HCT116 (cell line): ENCODE results near the gene ZNF777. TPM values are rescaled to one million over a fixed set of nuclear protein-coding genes. Genes with fewer than 3 reads are reported as not detected.

Source experiments
- ATAC-seq: fragments of 200-7000 bp; cut with Tn5 transposase; 2 replicates; pipeline ENCODE4 v1.9.1; 2020; ENCODE audit warnings: mild to moderate bottlenecking, moderate library complexity
- BruUV-seq: library from RNA; stranded (reverse); fragments of 400-500 nt; replicated peaks from 2 replicates; lab custom pipeline; 2021; lab: Mats Ljungman, UMichigan
- CTCF ChIA-PET: fragments of 300-600 bp; sonication (Branson Sonifier 250); formaldehyde crosslinking; loops from one replicate; lab custom pipeline; 2021; ENCODE audit warnings: antibody characterized with exemption; lab: Charles Lee
- POLR2A ChIA-PET: fragments of 300-600, 350-600 bp; sonication (Branson Sonifier 250); formaldehyde crosslinking; loops from one replicate; lab custom pipeline; 2021; ENCODE audit warnings: antibody characterized with exemption; lab: Charles Lee
- RAD21 ChIA-PET, 2 experiments: fragments of 300-600 bp; sonication (Branson Sonifier 250); formaldehyde crosslinking; loops; one replicate each; lab custom pipeline; 2023; ENCODE audit warnings: low total read pairs in 2 of 2; ENCODE audit not compliant: uncharacterized antibody in 2 of 2, unreplicated experiment in 2 of 2, low non-redundant PET in 1 of 2; lab: Charles Lee
- DNase-seq: peaks from one replicate; pipeline ENCODE4 v3.0.0-alpha.2; 2010; ENCODE audit warnings: low read depth, low spot score
- H2AFZ ChIP-seq: fragments of 200-600 bp; shearing (Covaris generic), sonication (generic); 2 replicates; pipeline ENCODE4 v1.6.1; 2017; ENCODE audit warnings: low read depth, mixed run types, mixed read lengths, antibody characterized with exemption, low read length; ENCODE audit not compliant: poor library complexity, severe bottlenecking
- H3K27ac ChIP-seq: 2 replicates; pipeline ENCODE4 v1.5.1; 2012; ENCODE audit warnings: low read depth, low read length
- H3K27me3 ChIP-seq: fragments of 200-600 bp; sonication (generic); 2 replicates; pipeline ENCODE4 v1.6.1; 2016; ENCODE audit warnings: mixed run types, low read length, mixed read lengths; ENCODE audit not compliant: insufficient read depth
- H3K36me3 ChIP-seq, 2 experiments: fragments of 200-500 bp in 1 of 2; fragments of 200-600 bp in 1 of 2; sonication (Bioruptor generic) in 1 of 2; sonication (generic) in 1 of 2; 2 replicates each; pipeline versions ENCODE4 v1.5.1 to v1.6.1; 2014 to 2016; ENCODE audit warnings: low read length in 2 of 2, inconsistent platforms in 1 of 2, mixed read lengths in 1 of 2, mixed run types in 1 of 2; ENCODE audit not compliant: insufficient read depth in 2 of 2, control insufficient read depth in 1 of 2
- H3K4me1 ChIP-seq, 2 experiments: fragments of 200-600 bp in 1 of 2; sonication (generic) in 1 of 2; 2 replicates each; pipeline versions ENCODE4 v1.5.1 to v1.6.1; 2012 to 2017; ENCODE audit warnings: low read length in 2 of 2, inconsistent platforms in 1 of 2, mild to moderate bottlenecking in 1 of 2, mixed read lengths in 1 of 2, mixed run types in 1 of 2, moderate library complexity in 1 of 2; ENCODE audit not compliant: insufficient read depth in 2 of 2, control insufficient read depth in 1 of 2
- H3K4me2 ChIP-seq: fragments of 200-600 bp; sonication (generic); 2 replicates; pipeline ENCODE4 v1.6.1; 2017; ENCODE audit warnings: mixed run types, low read length, mixed read lengths
- H3K4me3 ChIP-seq, 2 experiments: fragments of 200-600 bp in 1 of 2; sonication (generic) in 1 of 2; replicated peaks in 1 of 2; 2 replicates each; pipeline ENCODE4 v1.5.1; 2011 to 2016; ENCODE audit warnings: low read length in 2 of 2, control low read depth in 1 of 2, low read depth in 1 of 2, mild to moderate bottlenecking in 1 of 2, mixed read lengths in 1 of 2, mixed run types in 1 of 2
- H3K79me2 ChIP-seq: fragments of 200-600 bp; sonication (generic); 2 replicates; pipeline ENCODE4 v1.6.1; 2017; ENCODE audit warnings: mild to moderate bottlenecking, mixed run types, low read length, moderate library complexity, mixed read lengths; ENCODE audit not compliant: insufficient read depth
- H3K9ac ChIP-seq: fragments of 200-600 bp; sonication (generic); 2 replicates; pipeline ENCODE4 v1.6.1; 2016; ENCODE audit warnings: low read length, mixed read lengths
- H3K9me2 ChIP-seq: fragments of 200-600 bp; sonication (generic), shearing (Covaris generic); 2 replicates; pipeline ENCODE4 v1.6.1; 2017; ENCODE audit warnings: mixed run types, mild to moderate bottlenecking, moderate library complexity; ENCODE audit not compliant: insufficient read depth
- H3K9me3 ChIP-seq, 2 experiments: fragments of 200-500 bp in 1 of 2; fragments of 200-600 bp in 1 of 2; sonication (Bioruptor generic) in 1 of 2; sonication (generic) in 1 of 2; 2 replicates each; pipeline ENCODE4 v1.6.1; 2014 to 2017; ENCODE audit warnings: low read length in 2 of 2, mixed read lengths in 2 of 2, inconsistent platforms in 1 of 2, low read depth in 1 of 2, mild to moderate bottlenecking in 1 of 2, mixed run types in 1 of 2, moderate library complexity in 1 of 2; ENCODE audit not compliant: control insufficient read depth in 1 of 2, insufficient read depth in 1 of 2
- H4K20me1 ChIP-seq: fragments of 200-600 bp; sonication (generic), shearing (Covaris generic); 2 replicates; pipeline ENCODE4 v1.6.1; 2017; ENCODE audit warnings: mixed run types, mild to moderate bottlenecking, moderate library complexity; ENCODE audit not compliant: insufficient read depth
- ATF3 ChIP-seq: IDR thresholded peaks from 2 replicates; pipeline ENCODE4 v1.6.1; 2012
- CBX3 ChIP-seq: IDR thresholded peaks from 2 replicates; pipeline ENCODE4 v1.6.1; 2012; ENCODE audit warnings: low read depth
- CTCF ChIP-seq, 3 experiments: fragments of 200-600 bp in 1 of 3; sonication (generic) in 1 of 3; IDR thresholded peaks in 2 of 3; conservative IDR thresholded peaks in 1 of 3; 2 replicates each; pipeline ENCODE4 v1.5.1; 2012 to 2017; ENCODE audit warnings: low read depth in 2 of 3, low read length in 2 of 3, antibody characterized with exemption in 1 of 3, borderline replicate concordance in 1 of 3, control low read depth in 1 of 3, mild to moderate bottlenecking in 1 of 3, mixed read lengths in 1 of 3, mixed run types in 1 of 3, moderate library complexity in 1 of 3; ENCODE audit not compliant: insufficient read depth in 1 of 3
- EGR1 ChIP-seq: IDR thresholded peaks from 2 replicates; pipeline ENCODE4 v1.6.1; 2012; ENCODE audit warnings: low read depth
- ELF1 ChIP-seq: IDR thresholded peaks from 2 replicates; pipeline ENCODE4 v1.6.1; 2012; ENCODE audit warnings: low read depth, borderline replicate concordance
- EZH2 ChIP-seq: fragments of 200-600 bp; sonication (generic); IDR thresholded peaks from 2 replicates; pipeline ENCODE4 v1.6.1; 2017; ENCODE audit warnings: antibody characterized with exemption, mixed run types
- EZH2phosphoT487 ChIP-seq: fragments of 200-600 bp; IDR thresholded peaks from 2 replicates; pipeline ENCODE4 v1.6.1; 2018; ENCODE audit warnings: antibody characterized with exemption, borderline replicate concordance
- FOSL1 ChIP-seq: IDR thresholded peaks from 2 replicates; pipeline ENCODE4 v1.6.1; 2012; ENCODE audit warnings: low read depth
- MAX ChIP-seq: IDR thresholded peaks from 2 replicates; pipeline ENCODE4 v1.6.1; 2012
- POLR2A ChIP-seq: IDR thresholded peaks from 2 replicates; pipeline ENCODE4 v1.7.0; 2011; ENCODE audit warnings: borderline replicate concordance; ENCODE audit not compliant: insufficient read depth, insufficient read length; ENCODE audit errors: extremely low read depth
- POLR2AphosphoS5 ChIP-seq: IDR thresholded peaks from 2 replicates; pipeline ENCODE4 v1.6.1; 2011; ENCODE audit warnings: mild to moderate bottlenecking, low read depth, low read length, moderate library complexity
- RAD21 ChIP-seq: IDR thresholded peaks from 2 replicates; pipeline ENCODE4 v1.6.1; 2012; ENCODE audit warnings: low read depth, mild to moderate bottlenecking
- REST ChIP-seq: IDR thresholded peaks from 2 replicates; pipeline ENCODE4 v1.6.1; 2012; ENCODE audit warnings: low read depth
- SIN3A ChIP-seq: IDR thresholded peaks from 2 replicates; pipeline ENCODE4 v1.6.1; 2012; ENCODE audit warnings: low read depth
- SP1 ChIP-seq: IDR thresholded peaks from 2 replicates; pipeline ENCODE4 v1.6.1; 2012; ENCODE audit warnings: low read depth
- SRF ChIP-seq: IDR thresholded peaks from 2 replicates; pipeline ENCODE4 v1.6.1; 2012; ENCODE audit warnings: low read depth
- YY1 ChIP-seq: IDR thresholded peaks from 2 replicates; pipeline ENCODE4 v1.6.1; 2011; ENCODE audit warnings: low read length, low read depth, moderate library complexity, mild to moderate bottlenecking; ENCODE audit not compliant: insufficient replicate concordance; ENCODE audit errors: extremely low read depth
- ZBTB33 ChIP-seq: IDR thresholded peaks from 2 replicates; pipeline ENCODE4 v1.6.1; 2011; ENCODE audit warnings: mild to moderate bottlenecking, low read length, moderate library complexity; ENCODE audit not compliant: insufficient replicate concordance; ENCODE audit errors: extremely low read depth
- ZNF274 ChIP-seq: fragments of 200-500 bp; sonication (Bioruptor generic); IDR thresholded peaks from 2 replicates; pipeline ENCODE4 v1.6.1; 2014; ENCODE audit warnings: mild to moderate bottlenecking, low read depth, low read length, inconsistent platforms
- intact Hi-C: fragments of 100-400 bp; cut with micrococcal nuclease; formaldehyde crosslinking; loops from 2 replicates; pipeline ENCODE4 v1.10.0; 2022
- total RNA-seq: library from RNA; stranded (reverse); gene quantifications from one replicate; pipeline ENCODE4 v1.2.1, GENCODE V29; 2021; ENCODE audit not compliant: unreplicated experiment

ZNF777 gene
- total RNA-seq, 1 experiment from 2014 or later = 15.6 TPM

- DNase-seq (no peak), ATAC-seq (no peak)
- H3K79me2 ChIP-seq = peaks cover 12% of the 10 kb centered on the region
- no peaks in the 10 kb centered on the region; a peak in 1 of 4 replicates for H3K4me1 ChIP-seq
- ChIA-PET RAD21 (no interaction called here), POLR2A (no interaction called here), CTCF (no interaction called here)
- no peak overlapping the region for H2AFZ ChIP-seq
- no peak overlapping the region for H3K27ac ChIP-seq
- no peak overlapping the region for H3K4me3 ChIP-seq
- no peak overlapping the region for H3K4me2 ChIP-seq
- no peaks in the 10 kb centered on the region for H3K27me3 ChIP-seq
- no peak for TF ChIP-seq SIN3A
- TF ChIP-seq RAD21 = no peak
- no peak for TF ChIP-seq EGR1
- no peak for TF ChIP-seq SP1
- TF ChIP-seq EZH2 = no peak
- no peak for TF ChIP-seq CBX3
- TF ChIP-seq ZBTB33 = no peak
- no peak; a peak in 1 of 6 replicates for TF ChIP-seq CTCF (IDR thresholded peaks at IDR 0.05 in 2 of 3, conservative IDR thresholded peaks at IDR 0.05 in 1 of 3; ENCODE audit: borderline replicate concordance in 1 of 3, insufficient read depth in 1 of 3, low read depth in 2 of 3, low read length in 2 of 3)
- TF ChIP-seq MAX = no peak
- TF ChIP-seq FOSL1 = no peak
- TF ChIP-seq ELF1 = no peak
- no peak for TF ChIP-seq ZNF274
- no peak for TF ChIP-seq EZH2phosphoT487
- TF ChIP-seq YY1 = no peak
- no peak for TF ChIP-seq ATF3
- TF ChIP-seq POLR2A = no peak
- no peak for TF ChIP-seq REST
- TF ChIP-seq POLR2AphosphoS5 = no peak
- no peak for TF ChIP-seq SRF
- no peaks in the 10 kb centered on the region for H3K9me3 ChIP-seq
- H3K9ac ChIP-seq = no peak overlapping the region
- no peaks in the 10 kb centered on the region for H4K20me1 ChIP-seq
- peaks cover 14 to 41% of the 10 kb centered on the region in 2 experiments for H3K36me3 ChIP-seq
- BruUV-seq = no TSS peak
- H3K9me2 ChIP-seq = no peaks in the 10 kb centered on the region
- intact Hi-C loops = no loop called here
Measured at GRCh38 chr7:149475121-149476045, 14.5 kb upstream of the ZNF777 start.
